IMR-90 (cell line): ENCODE measurements around the gene LNX1.

Experiments used
- MAFK ChIP-seq: IDR thresholded peaks from 2 replicates; pipeline ENCODE4 v1.6.1; 2012; ENCODE audit warnings: low read depth, low read length, improper control_type of control experiment
- MAZ ChIP-seq: IDR thresholded peaks from 2 replicates; pipeline ENCODE4 v1.6.1; 2012; ENCODE audit warnings: low read depth, mild to moderate bottlenecking, low read length, improper control_type of control experiment, moderate library complexity, borderline replicate concordance
- RFX5 ChIP-seq: IDR thresholded peaks from 2 replicates; pipeline ENCODE4 v1.8.0; 2012; ENCODE audit warnings: low read depth, mild to moderate bottlenecking, low read length, moderate library complexity

- TF ChIP-seq RFX5 (no peak), MAZ (no peak), MAFK (no peak)
Observed at GRCh38 chr4:53562409-53562808, 28.9 kb downstream of the LNX1 start.
